AG10803 (cell line): Measurements from ENCODE around the gene WDR49.

Experiments used
- DNase-seq: peaks from one replicate; pipeline ENCODE4 v3.0.0; 2010; ENCODE audit warnings: low read depth
- H3K4me3 ChIP-seq: 2 replicates; pipeline ENCODE4 v1.5.1; 2011; ENCODE audit warnings: mild to moderate bottlenecking, low read length, control low read depth
- CTCF ChIP-seq: conservative IDR thresholded peaks from 2 replicates; pipeline ENCODE4 v1.5.1; 2011; ENCODE audit warnings: mild to moderate bottlenecking, low read length, control low read depth, inconsistent platforms

WDR49 gene

GRCh38 chr3:167675848-167676247, 22.1 kb upstream of the WDR49 start:
- no peak for DNase-seq
- no peak overlapping the region for H3K4me3 ChIP-seq
- no peak for TF ChIP-seq CTCF

- no peak overlapping the region for H3K4me3 ChIP-seq
- DNase-seq, result no peak
- no peak for TF ChIP-seq CTCF
Measured at GRCh38 chr3:167673221-167673620, 19.5 kb upstream of the WDR49 start.

- TF ChIP-seq CTCF, result no peak
- no peak for DNase-seq
- no peak overlapping the region for H3K4me3 ChIP-seq
Measured at GRCh38 chr3:167671878-167672427, 18.2 kb upstream of the WDR49 start.

- no peak for TF ChIP-seq CTCF
- DNase-seq, result no peak
- no peak overlapping the region for H3K4me3 ChIP-seq
Measured at GRCh38 chr3:167669699-167670098, 16.0 kb upstream of the WDR49 start.

- no peak for TF ChIP-seq CTCF
- no peak overlapping the region for H3K4me3 ChIP-seq
- no peak for DNase-seq
Measured at GRCh38 chr3:167668651-167669050, 14.9 kb upstream of the WDR49 start.

- no peak overlapping the region for H3K4me3 ChIP-seq
- no peak for DNase-seq
- no peak for TF ChIP-seq CTCF
Measured at GRCh38 chr3:167666563-167666962, 12.8 kb upstream of the WDR49 start.

- no peak for TF ChIP-seq CTCF
- no peak overlapping the region for H3K4me3 ChIP-seq
- no peak for DNase-seq
Measured at GRCh38 chr3:167662919-167663400, 9.2 kb upstream of the WDR49 start.
